Caco-2 (cell line): Measurements from ENCODE around the gene COL13A1. TPM values are rescaled to one million over a fixed set of nuclear protein-coding genes. Genes with fewer than 3 reads are reported as not detected.
A peak's percentile ranks its signal among the peaks of the same experiment; 100 is the strongest.

Source experiments
- BruUV-seq: library from RNA; stranded (reverse); fragments of 400-500 nt; replicated peaks from 2 replicates; lab custom pipeline; 2021; lab: Mats Ljungman, UMichigan
- CTCF ChIA-PET: fragments of 300-600 bp; sonication (Branson Sonifier 250); formaldehyde crosslinking; loops from one replicate; lab custom pipeline; 2022; ENCODE audit warnings: antibody characterized with exemption; lab: Charles Lee
- POLR2A ChIA-PET: fragments of 300-600 bp; sonication (Branson Sonifier 250); formaldehyde crosslinking; loops from one replicate; lab custom pipeline; 2022; ENCODE audit warnings: antibody characterized with exemption; lab: Charles Lee
- DNase-seq, 2 experiments: peaks; one replicate each; pipeline versions ENCODE4 v3.0.0 to v3.0.0-alpha.2; 2020 to 2022
- H3K27me3 ChIP-seq: replicated peaks from 2 replicates; pipeline ENCODE4 v1.6.0; 2011; ENCODE audit warnings: low read length; ENCODE audit not compliant: control insufficient read depth, insufficient read depth
- H3K36me3 ChIP-seq: 2 replicates; pipeline ENCODE4 v1.5.1; 2011; ENCODE audit warnings: low read length; ENCODE audit not compliant: control insufficient read depth, insufficient read depth
- H3K4me1 ChIP-seq: fragments of 250-450 bp; sonication (Bioruptor Pico); 2 replicates; pipeline ENCODE4 v1.5.1; 2020; ENCODE audit warnings: mild to moderate bottlenecking
- H3K4me3 ChIP-seq: 2 replicates; pipeline ENCODE4 v1.5.1; 2011; ENCODE audit warnings: low read depth, mild to moderate bottlenecking, control low read depth, low read length
- H3K9me3 ChIP-seq: fragments of 250-450 bp; sonication (Bioruptor Pico); 2 replicates; pipeline ENCODE4 v1.5.1; 2020; ENCODE audit warnings: mild to moderate bottlenecking, moderate library complexity
- H3K27ac Mint-ChIP-seq: one replicate; pipeline ENCODE4 v1.8.0; 2022; ENCODE audit warnings: mixed read lengths; ENCODE audit not compliant: unreplicated experiment
- H3K27me3 Mint-ChIP-seq: one replicate; pipeline ENCODE4 v1.8.0; 2022; ENCODE audit warnings: mixed read lengths; ENCODE audit not compliant: insufficient read depth, unreplicated experiment
- H3K36me3 Mint-ChIP-seq: one replicate; pipeline ENCODE4 v1.8.0; 2022; ENCODE audit warnings: mild to moderate bottlenecking, mixed read lengths; ENCODE audit not compliant: insufficient read depth, unreplicated experiment
- H3K4me1 Mint-ChIP-seq: one replicate; pipeline ENCODE4 v1.8.0; 2022; ENCODE audit warnings: low read depth, mixed read lengths; ENCODE audit not compliant: unreplicated experiment
- H3K4me3 Mint-ChIP-seq: one replicate; pipeline ENCODE4 v1.8.0; 2022; ENCODE audit warnings: mild to moderate bottlenecking, moderate library complexity, mixed read lengths; ENCODE audit not compliant: unreplicated experiment
- H3K9me3 Mint-ChIP-seq: one replicate; pipeline ENCODE4 v1.8.0; 2022; ENCODE audit warnings: mixed read lengths; ENCODE audit not compliant: unreplicated experiment
- CTCF ChIP-seq, 2 experiments: fragments of 200-600 bp in 1 of 2; IDR thresholded peaks; 1 replicate in 1 of 2; 2 replicates in 1 of 2; pipeline versions ENCODE4 v1.5.1 to v1.8.0; 2011 to 2022; ENCODE audit warnings: antibody characterized with exemption in 1 of 2, control low read depth in 1 of 2, inconsistent platforms in 1 of 2, low read depth in 1 of 2, low read length in 1 of 2, mild to moderate bottlenecking in 1 of 2, moderate library complexity in 1 of 2; ENCODE audit not compliant: insufficient read depth in 1 of 2, severe bottlenecking in 1 of 2, unreplicated experiment in 1 of 2
- intact Hi-C: fragments of 100-400 bp; cut with micrococcal nuclease; formaldehyde crosslinking; loops from one replicate; pipeline ENCODE4 v1.10.0; 2022; ENCODE audit not compliant: unreplicated experiment
- total RNA-seq: library from RNA; stranded (reverse); gene quantifications from 2 replicates; pipeline ENCODE4 v1.2.3, GENCODE V29; 2022

The COL13A1 gene
- total RNA-seq, 1 experiment from 2014 or later: not detected

- no peaks in the 10 kb centered on the region for H3K9me3 ChIP-seq
- no peak overlapping the region for H3K27ac Mint-ChIP-seq
- no peak overlapping the region for H3K4me3 Mint-ChIP-seq
- H3K27me3 ChIP-seq: peaks cover 10% of the 10 kb centered on the region
- ChIA-PET POLR2A (no interaction called here), CTCF (interaction anchor here (0.5 to 1.7 kb wide), 3 partner anchors 14 to 32 kb away, joined by 3 to 6 read pairs (median 3); no protein-coding TSS in a partner anchor)
- no peak for DNase-seq
- peaks cover 6% of the 10 kb centered on the region; the same call in 1 of the 2 replicates for H3K4me1 ChIP-seq
- TF ChIP-seq CTCF (IDR thresholded peaks at IDR 0.05; ENCODE audit: insufficient read depth in 1 of 2, low read depth in 1 of 2, low read length in 1 of 2, severe bottlenecking in 1 of 2, unreplicated experiment in 1 of 2): no peak
- intact Hi-C loops: no loop called here
- no TSS peak for BruUV-seq
- H3K36me3 ChIP-seq: no peaks in the 10 kb centered on the region
- H3K27me3 Mint-ChIP-seq: peaks cover 15% of the 10 kb centered on the region
- no peaks in the 10 kb centered on the region for H3K9me3 Mint-ChIP-seq
- no peaks in the 10 kb centered on the region for H3K36me3 Mint-ChIP-seq
- no peak overlapping the region for H3K4me3 ChIP-seq
- H3K4me1 Mint-ChIP-seq: no peaks in the 10 kb centered on the region
Measured at GRCh38 chr10:69928339-69928738, 126.6 kb downstream of the COL13A1 start.

- Mint-ChIP-seq H3K36me3 (no peaks in the 10 kb centered on the region), H3K9me3 (no peaks in the 10 kb centered on the region), H3K4me1 (no peaks in the 10 kb centered on the region), H3K4me3 (no peak overlapping the region), H3K27ac (no peak overlapping the region), H3K27me3 (peaks cover 16% of the 10 kb centered on the region)
- peaks cover 12% of the 10 kb centered on the region for H3K27me3 ChIP-seq
- no peaks in the 10 kb centered on the region for H3K9me3 ChIP-seq
- intact Hi-C loops: no loop called here
- H3K4me1 ChIP-seq: peaks cover 6% of the 10 kb centered on the region; the same call in 1 of the 2 replicates
- CTCF ChIA-PET: no interaction called here
- no peak for DNase-seq
- TF ChIP-seq CTCF (IDR thresholded peaks at IDR 0.05; ENCODE audit: insufficient read depth in 1 of 2, low read depth in 1 of 2, low read length in 1 of 2, severe bottlenecking in 1 of 2, unreplicated experiment in 1 of 2): no peak
- POLR2A ChIA-PET: no interaction called here
- no peak overlapping the region for H3K4me3 ChIP-seq
- no TSS peak for BruUV-seq
- no peaks in the 10 kb centered on the region for H3K36me3 ChIP-seq
Measured at GRCh38 chr10:69929575-69929974, 127.9 kb downstream of the COL13A1 start.

GRCh38 chr10:69934768-69935167 lies 133.1 kb downstream of the COL13A1 start:
- ChIA-PET CTCF (interaction anchor here (0.6 to 2.1 kb wide), 4 partner anchors 23 to 52 kb away, joined by 3 to 8 read pairs (median 3); no protein-coding TSS in a partner anchor), POLR2A (no interaction called here)
- Histone ChIP-seq H3K9me3 (no peaks in the 10 kb centered on the region), H3K36me3 (no peaks in the 10 kb centered on the region), H3K4me1 (no peaks in the 10 kb centered on the region), H3K27me3 (peaks cover 15% of the 10 kb centered on the region), H3K4me3 (no peak overlapping the region)
- BruUV-seq: no TSS peak
- DNase-seq: no peak
- intact Hi-C loops: no loop called here
- TF ChIP-seq CTCF (IDR thresholded peaks at IDR 0.05; ENCODE audit: insufficient read depth in 1 of 2, low read depth in 1 of 2, low read length in 1 of 2, severe bottlenecking in 1 of 2, unreplicated experiment in 1 of 2): peak in 1 of 2 experiments; percentile 25
- no peak overlapping the region for H3K27ac Mint-ChIP-seq
- peaks cover 22% of the 10 kb centered on the region for H3K27me3 Mint-ChIP-seq
- no peaks in the 10 kb centered on the region for H3K36me3 Mint-ChIP-seq
- no peaks in the 10 kb centered on the region for H3K4me1 Mint-ChIP-seq
- no peaks in the 10 kb centered on the region for H3K9me3 Mint-ChIP-seq
- no peak overlapping the region for H3K4me3 Mint-ChIP-seq
